OCI-LY7 (cell line): ENCODE data around the gene TCEANC2. TPM values are rescaled to one million over a fixed set of nuclear protein-coding genes. Genes with fewer than 3 reads are reported as not detected.

Experiments used
- BruUV-seq: library from RNA; stranded (reverse); fragments of 400-500 nt; replicated peaks from 2 replicates; lab custom pipeline; 2021; lab: Mats Ljungman, UMichigan
- CTCF ChIA-PET: fragments of 300-600 bp; sonication (Branson Sonifier 250); formaldehyde crosslinking; loops from one replicate; lab custom pipeline; 2022; ENCODE audit warnings: antibody characterized with exemption; ENCODE audit not compliant: unreplicated experiment; lab: Charles Lee
- POLR2A ChIA-PET: fragments of 300-600 bp; sonication (Branson Sonifier 250); formaldehyde crosslinking; loops from one replicate; lab custom pipeline; 2022; ENCODE audit warnings: antibody characterized with exemption; lab: Charles Lee
- DNase-seq: peaks from one replicate; pipeline ENCODE4 v3.0.0-alpha.2; 2015; ENCODE audit warnings: low spot score
- H2AFZ ChIP-seq: fragments of 200-600 bp; sonication (generic), shearing (Covaris generic); 2 replicates; pipeline ENCODE4 v1.6.1; 2014; ENCODE audit warnings: mild to moderate bottlenecking, antibody characterized with exemption, low read length, moderate library complexity
- H3K27ac ChIP-seq: fragments of 200-600 bp; sonication (generic); 2 replicates; pipeline ENCODE4 v1.5.1; 2014; ENCODE audit warnings: mixed run types, low read depth, mild to moderate bottlenecking, moderate library complexity, low read length, inconsistent platforms; ENCODE audit not compliant: poor library complexity, severe bottlenecking
- H3K36me3 ChIP-seq: fragments of 200-600 bp; sonication (generic); 2 replicates; pipeline ENCODE4 v1.6.1; 2014; ENCODE audit warnings: mild to moderate bottlenecking, antibody characterized with exemption, low read length, moderate library complexity, mixed read lengths; ENCODE audit not compliant: insufficient read depth
- H3K4me1 ChIP-seq: fragments of 200-600 bp; sonication (generic); 2 replicates; pipeline ENCODE4 v1.5.1; 2014; ENCODE audit warnings: mild to moderate bottlenecking, low read length; ENCODE audit not compliant: insufficient read depth, poor library complexity, severe bottlenecking
- H3K4me2 ChIP-seq: fragments of 200-600 bp; sonication (generic); 2 replicates; pipeline ENCODE4 v1.6.1; 2014; ENCODE audit warnings: mild to moderate bottlenecking, low read length
- H3K4me3 ChIP-seq: fragments of 200-600 bp; sonication (generic); 2 replicates; pipeline ENCODE4 v1.5.1; 2014; ENCODE audit warnings: mild to moderate bottlenecking, low read depth, low read length; ENCODE audit not compliant: poor library complexity, severe bottlenecking
- H3K79me2 ChIP-seq: fragments of 200-600 bp; sonication (generic); 2 replicates; pipeline ENCODE4 v1.6.1; 2016; ENCODE audit warnings: low read depth, mild to moderate bottlenecking, low read length, moderate library complexity, mixed read lengths; ENCODE audit not compliant: insufficient read depth
- H3K9me2 ChIP-seq: fragments of 200-600 bp; sonication (generic); 2 replicates; pipeline ENCODE4 v1.6.1; 2016; ENCODE audit warnings: mild to moderate bottlenecking, low read length, mixed read lengths; ENCODE audit not compliant: insufficient read depth
- H3K9me3 ChIP-seq: fragments of 200-600 bp; sonication (generic); 2 replicates; pipeline ENCODE4 v1.6.1; 2014; ENCODE audit warnings: mild to moderate bottlenecking, mixed run types, low read length, mixed read lengths
- H4K20me1 ChIP-seq: fragments of 200-600 bp; sonication (generic); 2 replicates; pipeline ENCODE4 v1.6.1; 2014; ENCODE audit warnings: mild to moderate bottlenecking, antibody characterized with exemption, low read length, moderate library complexity, mixed read lengths; ENCODE audit not compliant: insufficient read depth
- EZH2phosphoT487 ChIP-seq: fragments of 200-600 bp; sonication (generic); IDR thresholded peaks from 2 replicates; pipeline ENCODE4 v1.6.1; 2018; ENCODE audit warnings: low read depth, borderline replicate concordance, mild to moderate bottlenecking, mixed run types, antibody characterized with exemption, low read length, moderate library complexity, mixed read lengths
- intact Hi-C: fragments of 100-400 bp; cut with micrococcal nuclease; formaldehyde crosslinking; loops from one replicate; pipeline ENCODE4 v1.10.0; 2022; ENCODE audit not compliant: unreplicated experiment
- total RNA-seq, 2 experiments: library from RNA; depleted of rRNA in 1 of 2; stranded (reverse); fragments of >200 nt in 1 of 2; shearing (Covaris generic) in 1 of 2; gene quantifications; 2 replicates each; pipeline ENCODE4 v1.2.3, GENCODE V29; 2014 to 2022
- TF ChIP-seq, protein P1 (sequence below): fragments of 200-600 bp; sonication (generic); conservative IDR thresholded peaks from 2 replicates; pipeline ENCODE4 v1.5.1; 2014; ENCODE audit warnings: mild to moderate bottlenecking, antibody characterized with exemption, low read length, moderate library complexity, mixed read lengths

TCEANC2 gene
- total RNA-seq, 2 experiments from 2014 or later: 5.1 to 9.5 TPM

DNA sequence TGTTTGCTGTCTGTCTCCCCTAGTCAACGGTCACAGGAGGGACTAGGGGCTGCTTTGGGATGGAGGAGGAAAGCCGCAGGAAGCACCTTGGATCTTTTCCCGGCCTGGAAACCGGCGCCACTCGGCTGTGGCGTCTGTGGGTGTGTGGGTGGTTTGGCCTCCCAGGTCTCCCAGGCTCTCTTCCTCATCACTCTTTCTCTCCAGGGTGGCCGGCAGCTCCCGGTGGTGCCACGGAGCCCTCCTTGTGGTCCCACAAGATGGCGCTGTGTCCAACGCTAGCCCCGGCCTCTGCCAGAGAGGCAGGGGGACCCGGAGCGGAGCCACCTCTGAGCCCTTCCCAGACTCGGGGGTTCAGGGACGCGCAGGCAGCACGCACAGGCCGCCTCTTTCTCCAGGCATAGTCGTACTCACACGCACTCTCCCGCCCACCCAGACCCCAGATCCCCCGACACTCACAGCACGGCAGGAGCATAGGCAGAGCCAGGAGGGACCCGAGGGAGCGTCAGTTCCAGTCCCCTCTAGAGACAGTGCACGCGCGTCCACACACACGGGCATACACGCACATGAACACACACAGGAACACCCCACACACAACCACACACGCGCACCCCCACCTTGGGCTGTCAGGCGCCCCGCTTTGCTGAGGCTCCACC lies 68.2 kb downstream of the TCEANC2 start:
- Histone ChIP-seq H3K4me2 (no peak overlapping the region), H3K9me3 (no peaks in the 10 kb centered on the region), H3K79me2 (no peaks in the 10 kb centered on the region), H3K4me1 (peaks cover 5% of the 10 kb centered on the region), H3K36me3 (no peaks in the 10 kb centered on the region), H3K27ac (no peak overlapping the region), H3K9me2 (no peaks in the 10 kb centered on the region), H3K4me3 (no peak overlapping the region), H2AFZ (no peak overlapping the region), H4K20me1 (no peaks in the 10 kb centered on the region)
- intact Hi-C loops: loop anchor here (1.0 kb wide), 1 partner anchor 368 kb away; no protein-coding TSS in a partner anchor
- no peak for TF ChIP-seq EZH2phosphoT487
- TF ChIP-seq, protein P1, sequence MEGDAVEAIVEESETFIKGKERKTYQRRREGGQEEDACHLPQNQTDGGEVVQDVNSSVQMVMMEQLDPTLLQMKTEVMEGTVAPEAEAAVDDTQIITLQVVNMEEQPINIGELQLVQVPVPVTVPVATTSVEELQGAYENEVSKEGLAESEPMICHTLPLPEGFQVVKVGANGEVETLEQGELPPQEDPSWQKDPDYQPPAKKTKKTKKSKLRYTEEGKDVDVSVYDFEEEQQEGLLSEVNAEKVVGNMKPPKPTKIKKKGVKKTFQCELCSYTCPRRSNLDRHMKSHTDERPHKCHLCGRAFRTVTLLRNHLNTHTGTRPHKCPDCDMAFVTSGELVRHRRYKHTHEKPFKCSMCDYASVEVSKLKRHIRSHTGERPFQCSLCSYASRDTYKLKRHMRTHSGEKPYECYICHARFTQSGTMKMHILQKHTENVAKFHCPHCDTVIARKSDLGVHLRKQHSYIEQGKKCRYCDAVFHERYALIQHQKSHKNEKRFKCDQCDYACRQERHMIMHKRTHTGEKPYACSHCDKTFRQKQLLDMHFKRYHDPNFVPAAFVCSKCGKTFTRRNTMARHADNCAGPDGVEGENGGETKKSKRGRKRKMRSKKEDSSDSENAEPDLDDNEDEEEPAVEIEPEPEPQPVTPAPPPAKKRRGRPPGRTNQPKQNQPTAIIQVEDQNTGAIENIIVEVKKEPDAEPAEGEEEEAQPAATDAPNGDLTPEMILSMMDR: peak; percentile 74
- CTCF ChIA-PET: interaction anchor here (0.7 to 0.9 kb wide), 2 partner anchors 9 to 368 kb away, joined by 4 read pairs; no protein-coding TSS in a partner anchor
- peak; percentile 63 for DNase-seq
- BruUV-seq: no TSS peak
- POLR2A ChIA-PET: no interaction called here

DNA sequence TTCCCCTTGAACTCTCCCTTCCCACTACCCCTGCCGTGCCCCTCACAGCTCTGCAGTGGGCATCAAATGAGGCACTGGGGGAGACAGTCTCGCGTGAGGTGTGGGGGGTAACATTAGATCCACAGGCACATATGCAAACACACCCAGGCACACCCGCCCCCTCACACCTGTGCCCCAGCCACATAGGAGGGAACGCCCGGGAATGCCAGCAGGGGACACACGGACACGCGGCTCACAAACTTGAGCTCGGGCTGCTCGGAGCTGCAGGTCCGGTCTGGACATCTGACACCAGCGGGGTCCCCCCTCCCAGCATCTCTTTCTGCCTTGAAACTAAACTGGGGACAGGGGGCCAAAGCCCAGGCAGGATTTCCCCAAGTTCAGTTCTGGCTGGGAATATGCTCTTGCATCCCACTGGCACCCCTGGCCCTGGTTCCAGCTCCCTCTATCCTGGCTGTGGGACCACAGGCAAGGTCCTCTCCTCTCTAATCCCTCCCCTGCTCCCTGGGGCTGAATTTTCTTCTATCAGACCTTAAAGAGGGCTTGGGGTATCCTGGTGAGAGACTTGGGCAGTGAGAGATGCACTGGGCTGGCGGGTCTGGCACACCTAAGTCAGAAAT lies 68.8 kb downstream of the TCEANC2 start:
- H3K4me1 ChIP-seq: peaks cover 5% of the 10 kb centered on the region
- no peak overlapping the region for H3K27ac ChIP-seq
- H3K79me2 ChIP-seq: no peaks in the 10 kb centered on the region
- no peaks in the 10 kb centered on the region for H3K9me3 ChIP-seq
- H3K4me3 ChIP-seq: no peak overlapping the region
- TF ChIP-seq, protein P1: no peak
- no peak for TF ChIP-seq EZH2phosphoT487
- no peaks in the 10 kb centered on the region for H3K9me2 ChIP-seq
- no peaks in the 10 kb centered on the region for H4K20me1 ChIP-seq
- intact Hi-C loops: no loop called here
- no peak overlapping the region for H2AFZ ChIP-seq
- H3K4me2 ChIP-seq: no peak overlapping the region
- BruUV-seq: no TSS peak
- POLR2A ChIA-PET: no interaction called here
- no peak for DNase-seq
- no peaks in the 10 kb centered on the region for H3K36me3 ChIP-seq
- CTCF ChIA-PET: no interaction called here

DNA sequence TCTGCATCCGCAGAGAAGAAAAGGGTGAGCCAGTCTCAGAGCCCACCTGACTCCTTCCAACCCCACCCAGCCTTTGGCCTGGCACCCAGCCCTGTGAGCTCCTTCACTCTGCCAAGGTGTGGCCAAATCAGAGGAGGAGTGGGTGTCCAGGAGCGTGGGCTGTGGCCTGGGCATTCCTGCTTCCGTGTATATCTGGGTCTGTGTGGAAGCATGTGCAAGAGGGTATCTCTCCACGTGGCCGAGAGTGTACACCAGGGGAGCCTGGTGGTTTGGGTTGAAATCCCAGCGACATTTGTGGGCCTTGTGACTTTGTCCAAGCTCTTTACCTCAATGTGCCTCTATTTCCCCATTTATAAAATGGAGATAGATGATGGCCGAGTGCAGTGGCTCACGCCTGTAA lies 69.6 kb downstream of the TCEANC2 start:
- ChIA-PET CTCF (no interaction called here), POLR2A (interaction anchor here (0.6 to 0.7 kb wide), 2 partner anchors 44 to 1071 kb away, joined by 3 read pairs; no protein-coding TSS in a partner anchor)
- TF ChIP-seq, protein P1: no peak
- no peak for TF ChIP-seq EZH2phosphoT487
- Histone ChIP-seq H3K9me2 (no peaks in the 10 kb centered on the region), H4K20me1 (no peaks in the 10 kb centered on the region), H2AFZ (no peak overlapping the region), H3K36me3 (no peaks in the 10 kb centered on the region), H3K9me3 (no peaks in the 10 kb centered on the region), H3K4me3 (no peak overlapping the region), H3K79me2 (no peaks in the 10 kb centered on the region), H3K4me2 (no peak overlapping the region), H3K27ac (no peak overlapping the region), H3K4me1 (peaks cover 5% of the 10 kb centered on the region)
- no TSS peak for BruUV-seq
- intact Hi-C loops: no loop called here
- no peak for DNase-seq
